ENCODE results near the gene PDZD2.

DNA sequence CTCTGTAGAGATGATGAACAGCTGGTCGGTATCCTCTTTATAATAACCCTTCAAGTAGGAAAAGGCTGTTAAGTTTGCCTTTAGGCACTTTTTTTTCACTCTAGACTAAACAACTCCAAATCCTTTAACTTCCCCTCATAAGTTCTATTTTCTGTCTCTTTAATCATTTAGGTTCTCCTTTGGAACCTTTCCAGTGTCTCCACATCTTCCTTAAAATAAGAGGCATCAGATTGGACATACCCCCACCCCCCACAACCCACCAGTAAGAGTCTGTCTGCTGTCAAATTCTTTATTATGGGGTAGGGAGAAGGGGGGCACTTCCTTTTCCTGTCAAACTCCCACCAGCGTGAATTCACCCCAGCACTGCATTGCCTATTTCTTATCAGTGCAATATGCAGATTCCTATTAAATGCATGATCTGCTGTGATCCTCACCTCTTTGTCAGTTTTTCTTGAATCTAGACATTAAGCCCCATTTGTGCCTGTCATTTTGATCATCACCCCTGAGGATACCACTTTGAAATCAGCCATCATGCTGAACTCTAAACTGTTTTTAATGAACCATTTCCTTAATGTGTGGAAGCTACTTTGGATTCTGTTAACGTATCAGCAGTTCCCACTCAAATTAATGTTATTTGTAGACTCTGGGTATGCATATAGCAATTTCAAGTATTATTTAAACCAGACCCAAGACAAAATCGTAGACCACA lies 212.2 kb downstream of the PDZD2 start:
- TF ChIP-seq, protein P1, sequence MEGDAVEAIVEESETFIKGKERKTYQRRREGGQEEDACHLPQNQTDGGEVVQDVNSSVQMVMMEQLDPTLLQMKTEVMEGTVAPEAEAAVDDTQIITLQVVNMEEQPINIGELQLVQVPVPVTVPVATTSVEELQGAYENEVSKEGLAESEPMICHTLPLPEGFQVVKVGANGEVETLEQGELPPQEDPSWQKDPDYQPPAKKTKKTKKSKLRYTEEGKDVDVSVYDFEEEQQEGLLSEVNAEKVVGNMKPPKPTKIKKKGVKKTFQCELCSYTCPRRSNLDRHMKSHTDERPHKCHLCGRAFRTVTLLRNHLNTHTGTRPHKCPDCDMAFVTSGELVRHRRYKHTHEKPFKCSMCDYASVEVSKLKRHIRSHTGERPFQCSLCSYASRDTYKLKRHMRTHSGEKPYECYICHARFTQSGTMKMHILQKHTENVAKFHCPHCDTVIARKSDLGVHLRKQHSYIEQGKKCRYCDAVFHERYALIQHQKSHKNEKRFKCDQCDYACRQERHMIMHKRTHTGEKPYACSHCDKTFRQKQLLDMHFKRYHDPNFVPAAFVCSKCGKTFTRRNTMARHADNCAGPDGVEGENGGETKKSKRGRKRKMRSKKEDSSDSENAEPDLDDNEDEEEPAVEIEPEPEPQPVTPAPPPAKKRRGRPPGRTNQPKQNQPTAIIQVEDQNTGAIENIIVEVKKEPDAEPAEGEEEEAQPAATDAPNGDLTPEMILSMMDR (IDR thresholded peaks at IDR 0.05): no peak
- TF ChIP-seq EP300 (IDR thresholded peaks at IDR 0.05): no peak
- TF ChIP-seq POLR2A (IDR thresholded peaks at IDR 0.05; ENCODE audit: low read depth): no peak
- TF ChIP-seq POLR2AphosphoS5 (IDR thresholded peaks at IDR 0.05): no peak

Measured in esophagus muscularis mucosa (tissue), 4 donors.